NCI-H1694 treated with DMSO at 0.1 percent for 48 hours (cell line): ENCODE measurements around the gene MARCKSL1.
A peak's percentile ranks its signal among the peaks of the same experiment; 100 is the strongest.
"Not testable (repeated sequence)": the region's sequence is repeated elsewhere in the genome, so short reads cannot be mapped to it uniquely, and the experiment has no call there.

Experiments
- DNase-seq: peaks from one replicate; lab custom pipeline; 2025; lab: John Stamatoyannopoulos, UW

The MARCKSL1 gene

DNA sequence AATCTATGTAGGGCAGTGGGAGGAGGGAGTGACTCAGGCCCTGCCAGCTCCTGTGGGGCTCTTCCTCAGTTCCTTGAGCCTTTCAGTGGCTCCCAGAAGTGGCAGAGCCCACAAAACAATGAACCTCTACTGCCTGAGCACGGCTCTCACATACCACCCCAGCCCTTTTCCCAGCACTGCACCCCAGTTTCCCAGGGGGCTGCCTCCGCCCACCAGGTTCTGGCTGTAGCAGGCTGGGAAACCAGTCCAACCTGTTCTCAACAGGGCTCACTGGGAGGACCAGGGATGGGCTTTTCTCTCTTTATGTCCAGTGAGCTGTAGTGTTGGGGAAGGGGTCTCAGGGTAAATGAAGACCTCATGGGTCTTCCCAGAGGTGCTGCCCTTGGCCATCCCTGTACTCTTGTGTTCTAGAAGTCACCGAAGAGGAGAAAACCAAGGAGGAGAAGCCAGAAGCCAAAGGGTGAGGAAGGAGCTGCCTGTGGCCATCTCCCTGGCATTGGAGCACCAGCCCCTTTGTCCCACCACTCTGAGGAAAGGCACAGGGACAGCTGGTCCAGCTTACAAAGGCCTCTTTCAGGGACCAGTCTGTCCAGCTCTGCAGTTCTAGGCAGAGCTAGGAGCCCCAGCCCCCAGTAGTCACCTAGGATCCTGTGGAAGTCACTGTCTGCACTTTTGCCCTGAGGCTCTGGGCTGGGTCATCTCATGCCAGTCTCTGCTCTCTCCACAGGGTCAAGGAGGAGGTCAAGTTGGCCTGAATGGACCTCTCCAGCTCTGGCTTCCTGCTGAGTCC is 3.5 kb downstream of the MARCKSL1 start:
- DNase-seq = no peak

DNA sequence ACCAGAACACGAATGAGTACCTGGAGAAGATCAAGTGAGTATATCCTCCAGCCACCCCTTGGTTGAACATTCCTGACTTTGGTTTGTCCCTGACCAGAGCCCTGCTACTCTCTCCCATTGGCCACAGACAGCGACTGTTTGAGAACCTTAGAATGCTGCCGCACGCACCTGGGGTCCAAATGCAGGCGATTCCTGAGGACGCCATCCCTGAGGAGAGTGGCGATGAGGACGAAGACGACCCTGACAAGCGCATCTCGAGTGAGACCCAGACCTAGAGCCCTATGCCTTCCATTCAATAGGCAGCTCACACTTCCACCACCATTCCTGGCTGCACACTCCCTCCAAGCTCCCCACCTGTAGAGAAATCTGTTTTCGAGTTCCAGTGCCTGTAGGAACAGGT is 4.5 kb downstream of the MARCKSL1 start:
- no peak for DNase-seq

DNA sequence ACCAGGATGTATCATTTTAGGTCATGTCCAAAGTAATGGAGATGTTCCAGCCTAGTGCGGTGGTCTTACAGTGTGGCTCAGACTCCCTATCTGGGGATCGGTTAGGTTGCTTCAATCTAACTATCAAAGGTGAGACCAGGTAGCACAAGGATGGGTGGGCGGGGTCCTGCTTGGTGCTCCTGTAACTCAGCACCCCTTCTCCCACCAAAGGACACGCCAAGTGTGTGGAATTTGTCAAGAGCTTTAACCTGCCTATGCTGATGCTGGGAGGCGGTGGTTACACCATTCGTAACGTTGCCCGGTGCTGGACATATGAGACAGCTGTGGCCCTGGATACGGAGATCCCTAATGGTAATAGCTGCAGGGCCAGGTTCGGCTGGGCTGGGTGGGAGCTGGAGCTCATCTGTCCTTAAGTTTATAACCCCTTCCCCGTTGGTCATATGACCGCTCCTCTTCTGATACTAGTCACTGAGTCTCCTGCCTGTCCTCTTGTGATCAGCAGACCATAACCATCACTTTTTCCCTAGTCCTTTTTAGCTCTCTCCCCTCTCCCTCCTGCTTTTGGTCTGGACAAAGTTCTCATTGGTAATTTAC is 5.4 kb downstream of the MARCKSL1 start:
- no peak for DNase-seq

DNA sequence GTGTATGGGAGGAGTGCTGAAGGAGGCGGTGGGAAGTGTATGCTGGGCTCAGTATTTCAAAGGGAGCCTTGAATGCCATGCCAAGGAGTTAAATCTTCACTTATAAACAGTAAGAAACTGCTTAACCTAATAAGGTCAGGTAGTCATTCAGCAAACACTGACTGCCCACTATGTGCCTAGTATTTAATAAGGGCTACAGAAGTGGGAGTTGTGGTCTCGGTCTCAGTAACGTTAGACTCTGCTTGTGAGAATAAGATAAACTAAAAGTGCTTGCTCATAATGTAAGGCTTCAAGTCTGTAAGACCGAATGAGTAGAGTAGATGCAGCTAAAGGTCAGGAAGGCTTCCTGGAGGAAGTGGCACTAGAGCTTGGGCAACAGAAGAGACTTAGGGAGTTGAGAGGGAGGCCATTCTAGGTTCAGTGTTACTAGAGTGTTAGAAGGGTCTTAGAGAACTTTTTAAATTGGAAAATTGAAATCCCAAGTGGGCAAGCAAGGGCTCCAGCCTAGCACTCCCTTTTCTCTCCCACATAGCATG is 6.0 kb downstream of the MARCKSL1 start:
- DNase-seq = no peak

DNA sequence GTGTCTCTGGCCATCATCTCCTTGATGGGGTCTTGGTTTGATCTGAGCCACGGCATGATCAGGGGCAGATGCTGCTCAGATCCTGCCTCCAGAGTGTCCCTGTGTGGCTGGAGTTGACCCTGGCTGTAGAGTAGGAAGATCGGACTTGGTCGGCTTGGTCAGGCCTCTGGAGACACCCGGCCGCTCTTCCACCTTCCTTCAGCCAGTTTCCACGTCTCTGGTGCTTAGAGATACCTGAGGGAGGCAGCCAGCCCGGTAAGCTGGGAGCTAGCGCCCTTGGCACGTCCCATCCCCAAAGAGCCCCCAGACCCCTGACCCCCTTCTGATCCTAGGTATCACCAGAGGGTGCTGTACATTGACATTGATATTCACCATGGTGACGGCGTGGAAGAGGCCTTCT is 8.8 kb downstream of the MARCKSL1 start:
- no peak for DNase-seq

DNA sequence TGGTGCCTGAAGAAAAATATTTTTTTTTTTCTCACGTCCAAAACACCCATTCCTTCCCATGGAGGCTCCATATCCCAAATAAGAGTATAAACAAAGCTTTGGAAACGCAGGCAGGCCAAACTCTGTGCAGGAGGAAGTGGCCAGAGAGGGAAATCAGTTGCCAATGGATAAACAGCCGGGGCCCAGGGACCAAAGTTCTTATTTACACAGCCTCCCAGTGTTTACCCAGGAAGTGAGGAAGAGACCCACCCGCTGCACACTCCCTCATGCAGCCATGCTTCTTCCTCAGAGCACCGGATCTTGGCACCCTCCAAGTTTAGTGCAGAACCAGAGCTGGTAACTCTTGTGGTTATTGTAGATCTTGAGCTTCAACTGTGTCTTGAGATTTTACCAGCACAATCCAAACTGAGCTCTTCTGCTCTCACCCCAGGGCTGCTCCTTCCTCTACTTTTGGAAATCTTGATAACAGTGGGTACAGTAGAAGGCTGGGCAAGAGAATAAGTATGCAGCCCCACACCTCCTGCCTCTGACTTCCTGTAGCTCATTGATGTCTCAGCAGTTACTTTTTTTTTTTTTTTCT is 14.2 kb downstream of the MARCKSL1 start:
- DNase-seq = no peak

DNA sequence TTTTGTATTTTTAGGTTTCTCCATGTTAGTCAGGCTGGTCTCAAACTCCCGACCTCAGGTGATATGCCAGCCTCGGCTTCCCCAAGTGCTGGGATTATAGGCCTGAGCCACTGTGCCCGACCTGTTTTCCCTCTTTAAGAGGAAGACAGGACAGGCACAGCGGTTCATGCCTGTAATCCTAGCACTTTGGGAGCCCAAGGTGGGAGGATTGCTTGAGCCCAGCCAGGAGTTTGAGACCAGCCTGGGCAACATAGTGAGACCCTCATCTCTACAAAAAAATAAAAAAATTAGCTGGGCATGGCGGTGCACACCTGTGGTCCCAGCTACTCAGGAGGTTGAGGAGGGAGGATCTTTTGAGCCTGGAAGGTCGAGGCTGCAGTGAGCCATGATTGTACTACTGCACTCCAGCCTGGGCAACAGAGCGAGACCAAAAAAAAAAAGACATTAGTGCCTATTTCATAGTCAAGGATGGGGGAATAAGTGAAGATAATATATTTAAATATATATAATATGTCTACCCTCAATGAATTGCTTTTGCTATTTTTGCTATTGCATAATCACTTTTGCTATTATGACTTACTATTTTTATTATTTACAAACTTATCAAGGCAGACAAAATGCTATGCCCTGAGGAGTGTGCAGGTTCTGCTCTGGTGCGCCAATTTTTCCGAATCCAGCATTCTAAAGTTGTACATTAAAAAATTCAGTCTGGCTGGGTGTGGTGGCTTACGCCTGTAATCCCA is 17.7 kb downstream of the MARCKSL1 start:
- no peak for DNase-seq

DNA sequence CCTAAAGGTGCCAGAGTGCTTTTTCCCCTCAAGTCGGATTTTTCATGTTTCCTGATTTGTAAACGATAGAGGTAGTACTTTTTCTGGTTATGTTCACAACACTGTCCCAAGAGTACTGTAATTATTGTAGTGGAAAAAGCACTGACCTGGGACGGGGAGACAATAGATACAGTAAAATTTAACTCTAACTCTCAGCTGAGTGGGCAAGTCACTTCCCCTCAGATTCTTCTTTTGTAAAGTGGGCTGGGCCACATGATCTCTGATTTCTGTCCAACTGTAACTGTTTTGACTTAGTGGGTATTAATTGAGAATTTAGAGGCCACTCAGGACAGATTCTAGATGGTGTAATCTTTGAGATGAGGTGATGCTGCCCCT is 19.1 kb downstream of the MARCKSL1 start:
- DNase-seq = no peak

DNA sequence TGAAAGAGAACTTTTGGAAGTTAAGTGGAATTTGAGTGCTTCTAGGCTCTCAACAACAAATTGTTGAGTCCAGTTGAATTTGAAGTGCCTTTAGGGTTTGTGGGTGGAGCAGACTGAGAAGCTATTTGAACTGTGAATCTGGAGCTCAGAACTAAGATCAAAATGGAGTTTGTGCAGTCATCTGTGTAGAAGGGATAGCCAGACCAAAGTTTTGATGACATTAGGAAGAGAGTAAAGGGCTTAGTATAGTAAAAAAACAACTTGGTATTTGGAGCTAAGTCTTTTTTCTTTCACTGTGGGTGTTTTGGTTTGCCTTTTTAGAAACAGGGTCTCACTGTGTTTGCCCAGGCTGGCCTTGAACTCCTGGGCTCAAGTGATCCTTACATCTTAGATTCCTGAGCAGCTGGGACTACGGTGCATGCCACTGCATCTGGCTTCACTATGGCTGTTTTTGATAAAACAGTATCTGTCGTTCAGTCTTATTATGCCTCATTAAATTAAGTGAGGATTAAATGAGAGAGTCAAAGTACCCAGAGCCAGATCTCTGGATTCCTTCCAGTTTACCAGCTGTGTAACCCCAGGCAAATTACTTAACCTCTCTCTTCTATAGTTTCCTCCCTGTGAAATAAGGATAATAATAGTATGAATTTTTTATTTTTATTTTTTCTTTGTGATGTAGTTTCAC is 24.2 kb downstream of the MARCKSL1 start:
- DNase-seq = no peak

DNA sequence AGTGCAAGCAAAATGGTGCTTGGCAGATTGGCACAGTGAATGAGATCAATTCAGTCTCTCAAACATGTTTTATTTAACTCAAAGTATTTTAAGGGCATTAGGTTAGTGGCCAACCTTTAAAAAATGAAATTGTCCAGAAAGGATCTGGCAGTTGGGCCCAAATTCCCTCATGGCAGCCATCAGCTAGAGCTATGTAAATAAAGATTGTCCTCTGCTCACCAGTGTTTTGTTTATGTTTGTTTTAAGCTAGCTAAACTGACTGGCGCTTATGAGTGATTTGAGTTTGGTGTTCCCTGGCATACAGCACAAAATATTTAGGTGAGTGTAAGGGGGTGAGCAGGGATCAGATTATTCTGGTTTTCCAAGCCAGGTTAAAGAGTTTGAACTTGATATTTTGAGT is 26.1 kb downstream of the MARCKSL1 start:
- DNase-seq = no peak

DNA sequence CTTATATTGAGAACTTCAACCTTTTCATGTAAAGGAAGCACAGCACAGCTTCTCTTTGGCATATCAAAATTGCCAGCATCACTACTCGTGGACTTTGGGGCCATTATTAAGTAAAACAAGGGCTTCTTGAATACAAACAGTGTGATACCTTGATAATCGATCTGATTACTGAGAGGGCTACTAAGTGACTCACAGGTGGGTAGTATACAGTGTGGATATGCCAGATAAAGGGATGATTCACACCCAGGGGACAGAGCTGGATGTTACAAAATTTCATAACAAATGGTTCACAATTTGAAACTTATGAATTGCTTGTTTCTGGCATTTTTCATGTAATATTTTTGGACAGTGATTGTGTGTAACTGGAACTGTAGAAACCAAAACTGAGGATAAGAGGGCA is 28.7 kb downstream of the MARCKSL1 start:
- no peak for DNase-seq

DNA sequence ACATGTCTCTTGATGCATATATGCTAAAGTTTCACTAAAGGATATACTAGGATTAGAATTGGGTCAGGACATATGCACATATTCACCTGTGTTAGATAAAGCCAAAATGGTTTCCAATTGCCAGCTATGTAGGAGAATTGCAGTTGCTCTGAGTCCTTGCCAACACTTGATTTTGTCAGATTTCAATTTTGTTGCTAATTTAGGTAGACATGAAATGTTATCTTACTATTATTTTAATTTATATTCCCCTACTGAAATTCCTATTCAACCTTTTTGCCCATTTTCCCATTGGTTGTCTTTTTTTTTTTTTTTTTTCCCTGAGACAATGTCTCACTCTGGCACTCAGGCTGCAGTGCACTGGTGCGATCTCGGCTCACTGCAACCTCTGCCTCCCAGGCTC is 30.7 kb downstream of the MARCKSL1 start:
- no peak for DNase-seq

DNA sequence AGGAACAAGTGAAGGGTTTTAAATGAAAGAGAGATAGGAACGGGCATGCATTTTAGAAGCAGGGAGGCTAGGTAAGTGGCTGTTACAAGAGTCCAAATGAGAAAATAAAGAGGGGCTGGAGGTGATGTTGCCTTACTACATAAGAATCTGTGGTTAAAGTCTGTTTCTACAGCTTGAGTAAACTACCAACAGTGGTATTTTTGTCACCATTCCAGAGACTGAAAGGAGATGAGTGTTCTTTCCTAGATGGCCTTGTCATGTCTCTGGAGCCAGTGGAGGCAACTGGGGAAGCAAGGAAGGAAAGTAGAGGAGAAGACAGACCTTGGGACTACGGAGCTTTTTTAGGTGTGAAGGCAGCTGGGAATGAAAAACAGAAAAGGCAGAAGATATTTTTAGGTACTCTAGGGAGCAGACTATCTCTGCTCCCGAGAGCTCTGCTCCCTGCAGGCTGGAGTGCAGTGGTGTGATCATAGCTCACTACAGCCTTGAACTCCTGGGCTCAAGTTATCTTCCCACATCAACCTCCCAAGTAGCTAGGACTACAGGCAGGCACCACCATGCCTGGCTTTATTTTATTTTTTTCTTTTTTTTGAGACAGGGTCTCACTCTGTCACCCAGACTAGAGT is 31.9 kb downstream of the MARCKSL1 start:
- no peak for DNase-seq

DNA sequence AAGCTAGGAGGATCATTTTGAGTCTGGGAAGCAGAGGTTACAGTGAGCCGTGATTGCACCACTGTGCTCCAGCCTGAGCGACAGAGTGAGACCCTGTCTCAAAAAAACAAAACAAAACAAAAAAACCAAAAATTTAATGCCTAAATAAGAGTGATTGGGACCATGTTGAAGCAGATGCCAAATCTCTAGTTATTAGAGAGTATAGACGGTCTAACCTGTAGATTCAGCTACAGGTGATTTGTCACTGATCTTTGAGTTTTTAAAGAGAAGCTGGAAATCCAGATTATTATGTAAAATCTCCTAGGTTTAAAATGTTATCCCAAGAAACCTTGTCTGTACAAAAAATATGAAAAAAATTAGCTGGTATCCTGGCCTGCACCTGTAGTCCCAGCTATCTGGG is 32.7 kb downstream of the MARCKSL1 start:
- DNase-seq = no peak

DNA sequence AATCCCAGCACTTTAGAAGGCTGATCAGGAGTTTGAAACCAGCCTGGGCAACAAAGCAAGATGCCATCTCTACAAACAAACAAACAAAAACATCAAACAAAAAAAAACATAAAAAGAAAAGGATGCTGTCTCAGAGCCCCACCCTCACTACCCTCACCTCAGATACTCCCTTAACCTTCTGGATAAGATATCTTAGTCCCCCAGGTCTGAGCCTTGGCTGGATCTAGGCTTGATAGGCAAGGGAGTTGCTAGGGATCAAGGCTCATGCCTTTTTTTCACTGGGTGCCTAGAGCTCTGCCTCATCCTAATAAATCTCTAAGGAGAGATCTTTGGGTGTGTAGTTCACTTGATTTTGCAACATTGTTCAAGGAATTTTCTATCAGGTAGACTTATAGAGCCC is 36.7 kb downstream of the MARCKSL1 start:
- no peak for DNase-seq

DNA sequence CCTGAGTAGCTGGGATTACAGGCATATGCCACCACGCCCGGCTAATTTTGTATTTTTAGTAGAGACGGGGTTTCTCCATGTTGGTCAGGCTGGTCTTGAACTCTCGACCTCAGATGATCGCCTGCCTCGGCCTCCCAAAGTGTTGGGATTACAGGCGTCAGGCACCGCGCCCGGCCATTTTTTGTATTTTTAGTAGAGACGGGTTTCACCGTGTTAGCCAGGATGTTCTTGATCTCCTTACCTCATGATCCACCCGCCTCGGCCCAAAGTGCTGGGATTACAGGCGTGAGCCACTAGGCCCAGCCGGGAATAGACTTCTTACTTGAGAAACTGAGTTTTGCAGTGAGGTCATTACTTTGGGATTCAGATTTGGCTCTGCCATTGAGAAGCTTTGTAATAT is 37.8 kb downstream of the MARCKSL1 start:
- DNase-seq = not testable (repeated sequence)

DNA sequence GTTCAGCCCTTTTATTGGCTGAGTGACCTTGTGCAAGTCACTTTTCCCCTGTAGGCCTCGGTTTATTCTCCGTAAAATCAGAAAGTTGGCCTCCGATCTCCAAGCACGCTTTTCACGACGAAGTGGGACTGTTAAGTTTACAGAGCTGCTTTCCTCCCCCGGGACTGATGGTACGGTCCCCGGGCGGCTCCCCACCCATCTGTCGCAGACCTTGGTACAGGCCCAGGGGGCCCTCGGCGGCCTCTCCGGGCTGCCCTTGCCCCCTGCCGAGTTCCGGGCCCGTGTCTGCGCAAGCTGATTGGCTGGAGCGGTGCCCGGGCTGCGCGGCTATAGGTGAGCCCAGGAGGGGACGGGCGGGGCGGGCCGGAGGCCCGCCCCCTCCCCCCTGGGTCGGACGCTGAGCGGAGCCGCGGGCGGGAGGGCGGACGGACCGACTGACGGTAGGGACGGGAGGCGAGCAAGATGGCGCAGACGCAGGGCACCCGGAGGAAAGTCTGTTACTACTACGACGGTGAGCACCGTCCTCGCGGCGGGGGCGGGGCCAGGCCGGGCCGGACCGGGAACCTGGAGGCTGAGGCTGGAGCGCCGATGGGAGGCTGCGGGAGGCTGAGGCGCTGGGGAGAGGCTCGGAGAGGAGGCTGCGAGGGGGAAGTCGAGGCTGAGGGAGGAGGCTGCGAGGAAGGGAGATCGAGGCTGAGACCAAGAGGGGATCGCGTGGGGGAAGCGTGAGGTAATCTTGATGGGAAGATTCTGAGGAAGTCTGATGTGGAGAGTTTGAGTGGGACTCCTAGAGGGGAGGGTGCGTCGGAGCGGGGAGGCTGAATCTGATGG is 44.1 kb downstream of the MARCKSL1 start, which contains the start of gene HDAC1:
Gene HDAC1, plus strand, starts transcription at position 376 of the 831 bp plus-strand sequence. Its CDS starts 87 bp downstream, at position 463.
- DNase-seq = peak; percentile 80

DNA sequence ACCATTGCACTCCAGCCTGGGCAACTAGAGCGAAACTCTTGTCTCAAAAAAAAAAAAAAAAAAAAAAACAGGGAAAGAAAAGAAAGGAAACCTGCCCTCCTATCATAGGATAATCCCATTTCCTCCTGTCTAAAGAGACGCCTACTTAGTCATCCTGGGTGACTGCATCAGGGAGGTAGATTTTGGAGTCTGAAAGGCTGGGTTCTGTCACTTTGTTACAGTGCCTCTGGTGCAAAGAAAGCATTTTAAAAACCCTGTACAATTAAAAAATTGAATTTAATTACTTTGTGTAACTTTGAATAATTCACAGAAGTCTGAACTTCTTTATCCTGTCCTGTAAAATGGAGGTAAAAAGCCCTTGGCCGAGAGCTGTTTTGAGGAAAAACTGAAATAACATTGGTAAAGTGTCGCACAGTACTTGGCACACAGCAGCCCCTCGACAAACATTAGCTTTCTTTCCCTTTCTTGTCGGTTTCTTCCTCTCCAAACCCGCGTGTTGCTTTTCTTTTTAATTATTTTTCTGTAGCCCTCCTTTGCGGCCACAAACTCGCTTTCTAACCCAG is 44.8 kb downstream of the MARCKSL1 start:
- no peak for DNase-seq

DNA sequence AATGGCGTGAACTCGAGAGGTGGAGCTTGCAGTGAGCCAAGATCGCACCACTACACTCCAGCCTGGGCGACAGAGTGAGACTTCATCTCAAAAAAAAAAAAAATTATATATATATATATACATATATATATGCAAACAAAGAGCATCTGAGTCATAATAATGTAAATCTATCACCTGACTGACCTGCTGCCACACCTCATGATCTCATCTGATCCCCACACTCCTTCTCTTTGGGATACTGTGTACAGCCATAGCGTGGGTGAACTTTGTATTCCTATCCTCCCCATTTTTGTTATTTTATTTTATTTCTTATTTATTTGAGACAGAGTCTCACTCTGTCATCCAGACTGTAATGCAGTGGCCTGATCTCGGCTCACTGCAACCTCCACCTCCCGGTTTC is 46.8 kb downstream of the MARCKSL1 start:
- no peak for DNase-seq

DNA sequence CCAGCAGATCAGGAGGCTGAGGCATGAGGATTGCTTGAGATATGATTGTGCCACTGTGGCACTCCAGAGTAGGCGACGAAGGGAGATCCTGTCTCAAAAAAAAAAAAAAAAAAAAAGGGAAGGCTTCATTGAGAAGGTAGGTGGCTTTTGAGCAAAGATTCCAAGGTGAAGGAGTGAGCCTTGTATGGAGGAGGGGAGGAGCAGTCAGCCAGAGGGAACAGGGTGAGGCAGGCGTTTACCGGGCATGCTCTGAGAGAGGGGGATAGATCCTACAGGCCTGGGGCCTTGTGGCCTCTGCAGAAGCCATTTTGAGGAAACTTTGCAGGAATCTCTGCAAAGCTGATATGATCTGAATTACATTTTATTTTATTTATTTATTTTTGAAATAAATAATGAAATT is 49.3 kb downstream of the MARCKSL1 start:
- no peak for DNase-seq
